Epithelial cell of prostate (primary cell): ENCODE results near the gene B4GALT7.
"Not testable (repeated sequence)": the region's sequence is repeated elsewhere in the genome, so short reads cannot be mapped to it uniquely, and the experiment has no call there.

Source experiments
- DNase-seq: peaks from one replicate; pipeline ENCODE4 v3.0.0-alpha.2; 2011; ENCODE audit warnings: low read depth, low spot score
- H3K27ac ChIP-seq: fragments of 450-650 bp; 2 replicates; pipeline ENCODE4 v1.5.1; 2017; ENCODE audit warnings: mild to moderate bottlenecking

Gene B4GALT7

GRCh38 chr5:177607452-177608192 is 7.7 kb downstream of the B4GALT7 start:
- DNase-seq, result no peak
- H3K27ac ChIP-seq, result no peak overlapping the region

GRCh38 chr5:177608243-177609075 is 8.5 kb downstream of the B4GALT7 start:
- no peak for DNase-seq
- no peak overlapping the region for H3K27ac ChIP-seq

GRCh38 chr5:177609076-177610059 is 9.4 kb downstream of the B4GALT7 start:
- DNase-seq, result no peak

GRCh38 chr5:177610131-177610769 is 10.3 kb downstream of the B4GALT7 start:
- no peak for DNase-seq
- no peak overlapping the region for H3K27ac ChIP-seq

More at GRCh38 chr5:177609076-177610059, 9.4 kb downstream of the B4GALT7 start:
- no peak overlapping the region for H3K27ac ChIP-seq

- H3K27ac ChIP-seq, result no peak overlapping the region
- DNase-seq, result no peak
These were observed 11.0 kb downstream of the B4GALT7 start for GRCh38 chr5:177610770-177611445.

- H3K27ac ChIP-seq, result no peak overlapping the region
- no peak for DNase-seq
These were observed 11.7 kb downstream of the B4GALT7 start for GRCh38 chr5:177611446-177612214.

GRCh38 chr5:177612215-177612673 is 12.3 kb downstream of the B4GALT7 start:
- no peak for DNase-seq
- H3K27ac ChIP-seq, result no peak overlapping the region

- no peak overlapping the region for H3K27ac ChIP-seq
- no peak for DNase-seq
These were observed 20.6 kb downstream of the B4GALT7 start for GRCh38 chr5:177620560-177620959.

- H3K27ac ChIP-seq, DNase-seq: not testable (repeated sequence)
These were observed 24.2 kb downstream of the B4GALT7 start for GRCh38 chr5:177624172-177624571.

- not testable (repeated sequence) for DNase-seq, H3K27ac ChIP-seq
These were observed 30.3 kb downstream of the B4GALT7 start for GRCh38 chr5:177630186-177630585.

- H3K27ac ChIP-seq, DNase-seq: not testable (repeated sequence)
These were observed 35.0 kb downstream of the B4GALT7 start for GRCh38 chr5:177634912-177635311.

GRCh38 chr5:177645462-177645861 is 45.5 kb downstream of the B4GALT7 start:
- not testable (repeated sequence) for H3K27ac ChIP-seq, DNase-seq

- not testable (repeated sequence) for DNase-seq
These were observed 51.3 kb downstream of the B4GALT7 start for GRCh38 chr5:177651235-177651634.

GRCh38 chr5:177657846-177658245 is 57.9 kb downstream of the B4GALT7 start:
- H3K27ac ChIP-seq, DNase-seq: not testable (repeated sequence)

More at GRCh38 chr5:177651235-177651634, 51.3 kb downstream of the B4GALT7 start:
- not testable (repeated sequence) for H3K27ac ChIP-seq

- not testable (repeated sequence) for DNase-seq, H3K27ac ChIP-seq
These were observed 58.6 kb downstream of the B4GALT7 start for GRCh38 chr5:177658542-177658941.
